ENCODE data around the gene YLPM1.

GRCh38 chr14:74852922-74853530 is 89.9 kb downstream of the YLPM1 start:
- no peak for TF ChIP-seq YY1 (IDR thresholded peaks at IDR 0.05; ENCODE audit: insufficient read depth, insufficient read length)
- no peak for TF ChIP-seq SUZ12 (IDR thresholded peaks at IDR 0.05; ENCODE audit: extremely low read depth, insufficient read depth, insufficient read length)
